ENCODE measurements around the gene SEPTIN1.

Gene SEPTIN1

DNA sequence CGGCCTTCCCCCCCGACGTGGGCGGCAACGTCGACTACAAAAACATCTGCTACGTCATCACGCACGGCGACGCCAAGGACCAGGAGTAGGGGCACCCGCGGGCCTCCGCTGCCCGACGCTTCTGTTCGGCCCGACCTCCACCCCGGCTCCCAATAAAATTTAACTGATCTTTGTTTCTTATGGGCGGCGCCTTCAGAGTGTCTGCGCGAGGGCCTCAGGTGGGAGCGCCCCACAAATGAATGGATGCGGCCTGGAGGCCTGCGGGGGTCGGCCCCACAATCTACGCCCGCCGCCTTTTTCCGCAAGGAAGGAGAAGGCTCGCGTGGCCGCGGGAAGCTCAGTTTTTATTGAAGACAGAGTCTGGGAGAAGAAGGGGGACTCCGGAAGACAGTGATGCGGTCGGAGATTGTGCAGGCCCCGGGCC lies 4.5 kb downstream of the SEPTIN1 start:
- TF ChIP-seq, protein P1, sequence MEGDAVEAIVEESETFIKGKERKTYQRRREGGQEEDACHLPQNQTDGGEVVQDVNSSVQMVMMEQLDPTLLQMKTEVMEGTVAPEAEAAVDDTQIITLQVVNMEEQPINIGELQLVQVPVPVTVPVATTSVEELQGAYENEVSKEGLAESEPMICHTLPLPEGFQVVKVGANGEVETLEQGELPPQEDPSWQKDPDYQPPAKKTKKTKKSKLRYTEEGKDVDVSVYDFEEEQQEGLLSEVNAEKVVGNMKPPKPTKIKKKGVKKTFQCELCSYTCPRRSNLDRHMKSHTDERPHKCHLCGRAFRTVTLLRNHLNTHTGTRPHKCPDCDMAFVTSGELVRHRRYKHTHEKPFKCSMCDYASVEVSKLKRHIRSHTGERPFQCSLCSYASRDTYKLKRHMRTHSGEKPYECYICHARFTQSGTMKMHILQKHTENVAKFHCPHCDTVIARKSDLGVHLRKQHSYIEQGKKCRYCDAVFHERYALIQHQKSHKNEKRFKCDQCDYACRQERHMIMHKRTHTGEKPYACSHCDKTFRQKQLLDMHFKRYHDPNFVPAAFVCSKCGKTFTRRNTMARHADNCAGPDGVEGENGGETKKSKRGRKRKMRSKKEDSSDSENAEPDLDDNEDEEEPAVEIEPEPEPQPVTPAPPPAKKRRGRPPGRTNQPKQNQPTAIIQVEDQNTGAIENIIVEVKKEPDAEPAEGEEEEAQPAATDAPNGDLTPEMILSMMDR (IDR thresholded peaks at IDR 0.05) = no peak
- Mint-ChIP-seq H3K4me3 (peak overlapping the region; percentile 86), H3K4me1 (peaks cover 76% of the 10 kb centered on the region), H3K9me3 (no peaks in the 10 kb centered on the region), H3K27ac (peak overlapping the region; percentile 100), H3K27me3 (ENCODE audit: low read depth, poor library complexity) (no peaks in the 10 kb centered on the region), H3K36me3 (ENCODE audit: low read depth) (peaks cover 5% of the 10 kb centered on the region)
- DNase-seq = peak; percentile 82

DNA sequence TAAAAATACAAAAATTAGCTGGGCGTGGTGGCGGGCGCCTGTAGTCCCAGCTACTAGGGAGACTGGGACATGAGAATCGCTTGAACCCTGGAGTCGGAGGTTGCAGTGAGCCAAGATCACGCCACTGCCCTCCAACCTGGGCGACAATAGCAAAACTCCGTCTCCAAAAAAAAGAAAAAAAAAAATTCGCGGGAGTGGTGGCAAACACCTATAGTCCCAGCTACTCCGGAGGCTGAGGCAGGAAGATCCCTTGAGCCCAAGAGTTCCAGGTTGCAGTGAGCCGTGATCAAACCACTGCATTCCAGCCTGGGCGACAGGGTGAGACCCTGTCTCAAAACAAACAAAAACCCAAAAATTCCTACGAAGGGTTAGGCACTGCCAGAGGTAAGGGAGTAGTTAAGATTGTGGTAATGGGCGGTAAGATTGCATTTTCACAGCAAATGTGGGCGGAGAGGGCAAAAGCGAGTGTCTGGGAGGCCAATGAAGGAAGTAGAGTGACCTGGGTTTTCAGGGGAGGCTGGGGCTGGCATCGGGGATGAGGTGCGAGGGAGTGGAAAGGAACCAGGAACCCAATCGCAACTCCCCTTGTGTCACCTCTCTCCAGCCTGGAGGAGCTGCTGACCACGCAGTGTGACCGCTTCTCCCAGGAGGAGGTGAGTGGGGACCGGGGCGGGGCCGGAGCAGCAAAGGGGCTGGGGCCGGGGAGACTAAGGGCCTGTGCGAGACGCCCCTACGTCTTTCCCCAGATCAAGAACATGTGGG lies 5.1 kb downstream of the SEPTIN1 start:
- no peaks in the 10 kb centered on the region for H3K27me3 Mint-ChIP-seq (ENCODE audit: low read depth, poor library complexity)
- H3K9me3 Mint-ChIP-seq = no peaks in the 10 kb centered on the region
- DNase-seq = no peak
- TF ChIP-seq, protein P1 (IDR thresholded peaks at IDR 0.05) = no peak
- peak overlapping the region; percentile 100 for H3K27ac Mint-ChIP-seq
- H3K4me1 Mint-ChIP-seq = peaks cover 76% of the 10 kb centered on the region
- peaks cover 5% of the 10 kb centered on the region for H3K36me3 Mint-ChIP-seq (ENCODE audit: low read depth)
- peak overlapping the region; percentile 86 for H3K4me3 Mint-ChIP-seq

DNA sequence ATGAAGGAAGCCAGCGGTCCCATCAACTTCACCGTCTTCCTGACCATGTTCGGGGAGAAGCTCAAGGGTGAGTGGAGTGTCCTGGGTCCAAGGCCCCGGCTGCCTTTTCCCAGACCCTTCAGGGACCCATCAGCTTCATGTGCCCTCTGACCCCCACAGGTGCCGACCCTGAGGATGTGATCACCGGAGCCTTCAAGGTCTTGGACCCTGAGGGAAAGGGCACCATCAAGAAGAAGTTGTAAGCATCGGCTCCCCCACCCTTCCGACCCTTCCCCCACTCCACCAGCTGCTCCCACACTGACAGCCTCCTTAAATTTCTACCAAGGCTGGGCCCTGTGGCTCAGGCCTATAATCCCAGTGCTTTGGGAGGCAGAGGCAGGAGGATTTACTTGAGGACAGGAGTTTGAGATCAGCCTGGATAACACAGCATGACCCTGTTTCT lies 5.9 kb downstream of the SEPTIN1 start:
- H3K36me3 Mint-ChIP-seq (ENCODE audit: low read depth) = peaks cover 5% of the 10 kb centered on the region
- H3K4me1 Mint-ChIP-seq = peaks cover 77% of the 10 kb centered on the region
- no peaks in the 10 kb centered on the region for H3K27me3 Mint-ChIP-seq (ENCODE audit: low read depth, poor library complexity)
- H3K4me3 Mint-ChIP-seq = no peak overlapping the region
- H3K27ac Mint-ChIP-seq = peak overlapping the region; percentile 100
- H3K9me3 Mint-ChIP-seq = no peaks in the 10 kb centered on the region
- TF ChIP-seq, protein P1 (IDR thresholded peaks at IDR 0.05) = no peak
- DNase-seq = no peak

- peaks cover 5% of the 10 kb centered on the region for H3K36me3 Mint-ChIP-seq (ENCODE audit: low read depth)
- DNase-seq = no peak
- H3K9me3 Mint-ChIP-seq = no peaks in the 10 kb centered on the region
- TF ChIP-seq, protein P1 (IDR thresholded peaks at IDR 0.05) = no peak
- H3K4me1 Mint-ChIP-seq = peaks cover 76% of the 10 kb centered on the region
- H3K4me3 Mint-ChIP-seq = no peak overlapping the region
- peaks cover 4% of the 10 kb centered on the region for H3K27me3 Mint-ChIP-seq (ENCODE audit: low read depth, poor library complexity)
- no peak overlapping the region for H3K27ac Mint-ChIP-seq
Observed at GRCh38 chr16:30375864-30376263, 6.5 kb downstream of the SEPTIN1 start.

DNA sequence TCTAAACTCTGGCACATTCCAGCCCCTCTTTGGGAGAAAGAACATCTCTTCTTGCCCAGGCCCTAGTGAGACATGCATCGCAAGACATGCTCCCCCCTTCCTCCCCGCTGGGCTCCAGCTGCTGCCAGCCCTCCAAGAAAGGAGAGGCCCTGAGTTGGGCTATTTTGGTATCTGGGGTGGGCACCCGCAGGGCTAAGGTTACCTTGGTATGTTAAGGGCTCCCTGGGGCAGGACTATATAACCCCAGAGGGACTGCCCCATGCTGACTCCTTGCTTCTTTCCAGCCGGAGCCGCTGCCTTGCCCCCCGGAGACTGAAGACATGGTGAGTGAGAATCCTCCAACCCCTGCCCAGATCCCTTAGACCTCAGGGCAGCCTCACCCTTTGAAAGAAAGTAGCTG lies 7.8 kb downstream of the SEPTIN1 start, which contains the start of gene MYL11:
TSS of gene MYL11 (plus strand) at position 265 of the 400 bp plus-strand sequence. CDS start at position 321, 56 bp downstream.
- Mint-ChIP-seq H3K27ac (peak within 1 kb of the TSS; percentile 92), H3K4me1 (peaks cover 64% of the 10 kb centered on the region), H3K36me3 (ENCODE audit: low read depth) (no peaks in the 10 kb centered on the region), H3K4me3 (peak within 1 kb of the TSS; percentile 28), H3K9me3 (no peaks in the 10 kb centered on the region), H3K27me3 (ENCODE audit: low read depth, poor library complexity) (peaks cover 4% of the 10 kb centered on the region)
- TF ChIP-seq, protein P1 (IDR thresholded peaks at IDR 0.05) = no peak
- DNase-seq = no peak

DNA sequence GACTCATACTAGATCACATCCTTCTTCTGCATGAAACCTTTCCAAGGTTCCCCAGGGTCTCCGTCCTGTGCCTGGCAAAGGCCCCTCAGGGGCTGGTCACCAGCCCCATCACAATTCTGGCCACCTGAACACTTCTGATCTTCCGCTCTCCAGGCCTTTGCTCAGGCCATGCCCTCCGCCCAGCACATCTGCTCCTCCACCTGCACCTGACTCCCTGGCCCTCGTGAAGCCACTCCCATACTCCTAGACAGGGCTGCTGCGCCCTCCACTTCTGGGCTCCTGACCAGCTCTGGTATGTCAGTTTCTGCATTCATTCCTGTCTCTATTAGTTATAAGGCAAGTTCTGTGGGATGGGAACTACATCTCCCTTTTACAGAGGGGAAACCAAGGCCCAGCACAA lies 9.6 kb downstream of the SEPTIN1 start:
- peak overlapping the region; percentile 24 for H3K4me3 Mint-ChIP-seq

More for the DNA sequence above, 9.6 kb downstream of the SEPTIN1 start:
- TF ChIP-seq, protein P1 (IDR thresholded peaks at IDR 0.05) = no peak
- no peaks in the 10 kb centered on the region for H3K36me3 Mint-ChIP-seq (ENCODE audit: low read depth)
- H3K27ac Mint-ChIP-seq = peak overlapping the region; percentile 93
- no peaks in the 10 kb centered on the region for H3K9me3 Mint-ChIP-seq
- no peak for DNase-seq
- H3K4me1 Mint-ChIP-seq = peaks cover 69% of the 10 kb centered on the region
- H3K27me3 Mint-ChIP-seq (ENCODE audit: low read depth, poor library complexity) = peaks cover 4% of the 10 kb centered on the region
